Epithelial cell of proximal tubule (primary cell): ENCODE data around the gene DCAF4. TPM values are rescaled to one million over a fixed set of nuclear protein-coding genes. Genes with fewer than 3 reads are reported as not detected.

Experiments used
- DNase-seq: peaks from one replicate; pipeline ENCODE4 v3.0.0-alpha.2; 2011; ENCODE audit warnings: low read depth
- H3K4me3 ChIP-seq: 2 replicates; pipeline ENCODE4 v1.5.1; 2011; ENCODE audit warnings: low read depth, mild to moderate bottlenecking, low read length
- total RNA-seq: library from RNA; depleted of rRNA; stranded (reverse); fragments of >200 nt; gene quantifications from 2 replicates; pipeline ENCODE4 v1.2.3, GENCODE V29; 2015
- TF ChIP-seq, protein P1 (sequence below): conservative IDR thresholded peaks from 2 replicates; pipeline ENCODE4 v1.5.1; 2012; ENCODE audit warnings: low read depth, mild to moderate bottlenecking, low read length

Gene DCAF4
- total RNA-seq, 1 donor from 2014 or later = 30.9 TPM

DNA sequence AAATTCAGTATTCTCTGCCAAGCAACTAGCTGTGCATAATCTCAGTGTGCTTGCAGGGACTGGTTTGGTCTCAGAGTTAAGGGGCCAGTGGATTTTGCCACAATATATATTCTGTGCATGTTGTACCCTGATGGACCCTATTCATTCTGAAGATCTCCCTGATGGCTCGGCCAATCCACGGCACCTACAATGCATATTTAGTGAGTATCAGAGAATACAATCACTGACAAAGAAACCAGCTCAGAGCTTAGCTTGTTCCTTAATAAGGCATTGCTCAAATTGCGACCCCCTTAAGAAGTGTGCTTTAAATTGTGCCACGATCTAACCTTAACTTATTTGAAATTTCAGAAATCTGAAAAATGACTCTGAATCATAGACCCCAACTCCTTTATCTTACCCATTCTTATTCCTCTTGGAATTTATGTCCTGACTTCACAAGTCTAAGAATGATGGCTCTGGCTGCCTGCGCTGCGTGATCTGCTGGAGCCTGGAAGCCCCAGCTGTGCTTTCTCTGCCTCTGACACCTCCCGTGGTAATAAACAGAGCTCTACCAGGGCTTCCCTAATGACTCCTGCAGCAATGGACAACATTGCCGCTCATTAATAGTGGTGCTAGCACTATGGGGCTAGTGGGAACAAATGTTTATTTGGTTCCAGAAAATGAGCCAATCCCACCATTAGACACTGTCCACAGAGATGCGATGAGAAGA lies 9.0 kb upstream of the DCAF4 start:
- no peak for DNase-seq
- TF ChIP-seq, protein P1, sequence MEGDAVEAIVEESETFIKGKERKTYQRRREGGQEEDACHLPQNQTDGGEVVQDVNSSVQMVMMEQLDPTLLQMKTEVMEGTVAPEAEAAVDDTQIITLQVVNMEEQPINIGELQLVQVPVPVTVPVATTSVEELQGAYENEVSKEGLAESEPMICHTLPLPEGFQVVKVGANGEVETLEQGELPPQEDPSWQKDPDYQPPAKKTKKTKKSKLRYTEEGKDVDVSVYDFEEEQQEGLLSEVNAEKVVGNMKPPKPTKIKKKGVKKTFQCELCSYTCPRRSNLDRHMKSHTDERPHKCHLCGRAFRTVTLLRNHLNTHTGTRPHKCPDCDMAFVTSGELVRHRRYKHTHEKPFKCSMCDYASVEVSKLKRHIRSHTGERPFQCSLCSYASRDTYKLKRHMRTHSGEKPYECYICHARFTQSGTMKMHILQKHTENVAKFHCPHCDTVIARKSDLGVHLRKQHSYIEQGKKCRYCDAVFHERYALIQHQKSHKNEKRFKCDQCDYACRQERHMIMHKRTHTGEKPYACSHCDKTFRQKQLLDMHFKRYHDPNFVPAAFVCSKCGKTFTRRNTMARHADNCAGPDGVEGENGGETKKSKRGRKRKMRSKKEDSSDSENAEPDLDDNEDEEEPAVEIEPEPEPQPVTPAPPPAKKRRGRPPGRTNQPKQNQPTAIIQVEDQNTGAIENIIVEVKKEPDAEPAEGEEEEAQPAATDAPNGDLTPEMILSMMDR = no peak
- no peak overlapping the region for H3K4me3 ChIP-seq

DNA sequence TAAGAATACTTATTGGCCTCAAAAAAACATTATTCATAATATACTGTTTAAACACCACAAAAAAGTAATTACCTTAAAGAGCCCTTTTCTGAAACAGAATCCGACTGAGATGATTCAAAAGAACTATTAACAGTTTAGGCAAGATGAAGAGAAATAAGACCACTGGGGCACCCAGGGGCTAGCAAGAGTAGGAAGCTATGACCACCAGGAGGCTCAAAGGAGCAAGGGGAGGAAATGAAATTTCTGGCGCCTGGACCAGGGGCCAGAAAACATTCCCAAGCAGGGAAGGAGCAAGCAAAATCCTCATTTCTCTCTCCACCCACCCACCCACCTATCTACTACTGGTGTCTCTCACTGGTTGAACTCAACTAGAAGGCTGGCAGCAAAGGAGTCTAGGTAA lies 6.3 kb upstream of the DCAF4 start:
- no peak overlapping the region for H3K4me3 ChIP-seq
- TF ChIP-seq, protein P1 = peak; percentile 36
- DNase-seq = no peak

DNA sequence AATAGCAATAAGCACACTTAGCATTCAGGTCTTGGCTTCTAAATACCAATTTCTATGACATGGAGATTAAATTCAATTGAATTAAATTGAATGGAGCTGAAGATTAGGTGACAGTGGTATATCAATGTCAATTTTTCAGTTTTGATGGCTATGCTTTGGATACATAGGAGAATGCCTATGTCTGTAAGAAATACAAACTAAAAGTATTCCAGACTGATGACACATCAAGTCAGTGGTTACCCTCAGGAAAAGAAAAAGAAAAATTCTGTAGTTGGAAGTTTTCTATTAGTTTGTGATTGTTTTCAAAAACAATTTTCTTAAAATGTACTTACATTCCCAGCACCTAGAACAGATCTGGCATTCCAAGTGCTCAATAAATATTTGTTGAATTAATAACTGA lies 4.9 kb upstream of the DCAF4 start:
- no peak overlapping the region for H3K4me3 ChIP-seq
- TF ChIP-seq, protein P1 = no peak
- DNase-seq = no peak

DNA sequence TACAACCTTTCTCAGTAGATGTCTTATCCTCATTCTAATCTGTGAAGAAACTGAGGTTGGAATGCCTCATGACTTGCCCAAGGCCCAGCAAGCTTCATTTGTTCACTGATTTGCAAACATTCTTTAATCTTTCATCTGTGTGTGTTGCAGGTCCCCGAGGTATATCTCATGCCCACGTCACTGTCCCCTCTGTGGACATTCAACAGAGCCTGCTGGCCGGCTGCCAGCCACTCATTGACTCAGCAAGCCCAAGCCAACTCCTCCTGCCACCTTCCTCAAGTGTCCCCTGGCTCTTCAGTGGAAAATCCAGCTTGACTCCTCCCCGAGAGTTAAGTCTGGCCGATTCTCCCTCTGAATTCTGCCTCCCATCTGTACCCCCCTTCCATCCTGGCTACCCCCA lies 1.9 kb upstream of the DCAF4 start:
- no peak for DNase-seq
- no peak overlapping the region for H3K4me3 ChIP-seq
- TF ChIP-seq, protein P1 = no peak

DNA sequence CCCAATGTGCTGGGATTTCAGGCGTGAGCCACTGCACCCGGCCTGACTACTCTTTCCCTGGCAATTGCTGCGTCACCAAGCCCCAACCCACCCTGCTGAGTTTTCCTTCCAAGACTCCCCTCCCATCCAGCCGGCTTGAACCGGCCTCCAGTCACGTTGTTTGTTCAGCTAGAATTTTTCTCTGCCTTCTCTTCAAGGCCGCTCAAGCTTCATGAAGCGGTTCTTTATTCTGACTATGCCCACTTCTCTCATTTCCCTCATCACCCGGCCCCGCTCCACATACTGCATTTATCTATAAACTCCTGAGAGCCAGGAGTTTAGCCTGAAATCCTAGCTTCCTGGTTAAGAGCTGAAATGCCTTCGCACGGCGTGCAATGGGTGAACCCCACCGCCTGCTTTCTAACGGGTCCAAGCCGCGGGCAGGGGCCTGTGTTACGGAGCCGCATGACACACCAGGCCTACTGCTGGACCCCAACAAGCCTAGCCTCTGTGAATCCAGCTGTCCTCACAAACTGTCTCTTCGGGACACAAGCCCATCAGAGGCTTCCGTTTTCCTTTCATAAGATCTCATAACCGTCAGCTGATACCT lies 999 bp upstream of the DCAF4 start:
- DNase-seq = no peak
- TF ChIP-seq, protein P1 = no peak
- H3K4me3 ChIP-seq = peak overlapping the region; percentile 87

DNA sequence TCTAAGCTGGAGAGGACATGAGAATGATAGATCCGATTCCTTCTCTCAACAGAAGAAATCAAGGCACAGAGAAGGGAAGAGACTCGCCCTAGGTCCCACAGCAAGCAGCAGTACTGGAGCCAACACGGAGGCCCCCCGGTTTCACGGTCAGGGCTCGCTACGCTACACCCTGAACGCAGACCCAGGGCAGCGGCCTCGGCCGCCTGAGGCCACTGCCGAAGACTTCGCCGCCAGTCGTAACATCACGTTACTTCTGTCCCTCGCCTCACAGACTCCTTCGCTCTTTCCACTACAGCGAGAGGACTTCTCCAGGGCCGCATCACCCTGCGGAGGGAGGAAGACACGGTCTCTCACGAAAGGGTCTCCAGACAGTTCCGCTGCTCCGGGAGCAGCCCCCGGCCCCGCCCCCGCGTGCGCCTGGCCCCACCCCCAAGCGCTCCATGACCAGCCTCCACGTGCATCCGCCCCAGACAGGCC lies 411 bp upstream of the DCAF4 start:
- TF ChIP-seq, protein P1 = no peak
- no peak for DNase-seq
- peak overlapping the region; percentile 87 for H3K4me3 ChIP-seq

DNA sequence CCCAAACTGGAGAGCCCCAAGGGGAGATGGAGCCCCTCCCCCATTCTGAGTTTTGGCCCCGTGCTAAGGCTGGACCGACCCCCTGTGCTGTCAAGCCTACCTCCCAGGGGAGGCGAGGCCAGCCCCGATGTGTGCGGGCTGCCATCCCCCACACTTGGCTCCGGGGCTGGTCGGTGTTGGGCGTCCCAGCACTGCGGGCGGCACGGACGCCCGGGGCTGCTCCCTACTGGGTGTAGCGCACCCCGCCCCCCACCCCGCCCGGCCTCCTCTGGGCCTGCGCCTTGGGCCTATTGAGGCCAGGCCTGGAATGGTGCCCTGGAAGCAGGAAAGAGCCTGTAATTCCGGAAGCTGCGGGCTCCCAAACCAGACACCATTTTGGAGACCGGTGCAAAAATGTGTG lies 2.6 kb downstream of the DCAF4 start:
- TF ChIP-seq, protein P1 = no peak
- no peak overlapping the region for H3K4me3 ChIP-seq
- DNase-seq = no peak
